Activated T-helper 2 cell treated with anti-CD3 and anti-CD28 coated beads, Interferon-gamma antibody, Interleukin-2, Interleukin-4, amounts not matched to agents 10 μg/mL and 5 μg/mL and 100 μg/mL, durations not matched to agents 14 hours and 24 hours and 36 hours (primary cell): ENCODE results near the gene APBB2. TPM values are rescaled to one million over a fixed set of nuclear protein-coding genes. Genes with fewer than 3 reads are reported as not detected.

Source experiments
- DNase-seq: peaks from one replicate; pipeline ENCODE4 v3.0.0; 2021; ENCODE audit warnings: low spot score
- H3K27ac Mint-ChIP-seq: one replicate; pipeline ENCODE4 v1.8.0; 2021; ENCODE audit warnings: mixed read lengths
- H3K27me3 Mint-ChIP-seq: one replicate; pipeline ENCODE4 v1.8.0; 2021; ENCODE audit warnings: low read depth, mixed read lengths
- H3K36me3 Mint-ChIP-seq: one replicate; pipeline ENCODE4 v1.8.0; 2021; ENCODE audit warnings: low read depth, mixed read lengths
- H3K4me1 Mint-ChIP-seq: one replicate; pipeline ENCODE4 v1.8.0; 2021; ENCODE audit warnings: low read depth, mixed read lengths
- H3K4me3 Mint-ChIP-seq: one replicate; pipeline ENCODE4 v1.8.0; 2021; ENCODE audit warnings: low read depth, mild to moderate bottlenecking, moderate library complexity, mixed read lengths
- H3K9me3 Mint-ChIP-seq: one replicate; pipeline ENCODE4 v1.8.0; 2021; ENCODE audit warnings: mixed read lengths
- intact Hi-C: fragments of 100-400 bp; cut with micrococcal nuclease; formaldehyde crosslinking; loops from one replicate; pipeline ENCODE4 v1.15.1; 2023
- total RNA-seq: library from RNA; stranded (reverse); gene quantifications from 2 replicates; pipeline ENCODE4 v1.2.3, GENCODE V29; 2022

The APBB2 gene
- 0.73 and 1.4 TPM in 2 replicates for total RNA-seq

- Mint-ChIP-seq H3K9me3 (no peaks in the 10 kb centered on the region), H3K4me3 (peak within 1 kb of the TSS; percentile 78), H3K27me3 (peaks cover 62% of the 10 kb centered on the region), H3K4me1 (peaks cover 23% of the 10 kb centered on the region), H3K27ac (no peak within 1 kb of the TSS), H3K36me3 (no peaks in the 10 kb centered on the region)
- peak; percentile 31 for DNase-seq
- intact Hi-C loops: no loop called here
Observed at GRCh38 chr4:41214136-41214824, at the start of gene APBB2. TSS of gene APBB2 (minus strand) at chr4:41214542. CDS start at chr4:41033254, 181,288 bp downstream.

- H3K4me1 Mint-ChIP-seq: peaks cover 6% of the 10 kb centered on the region
- no peaks in the 10 kb centered on the region for H3K36me3 Mint-ChIP-seq
- H3K27me3 Mint-ChIP-seq: peaks cover 21% of the 10 kb centered on the region
- H3K4me3 Mint-ChIP-seq: no peak overlapping the region
- H3K9me3 Mint-ChIP-seq: no peaks in the 10 kb centered on the region
- no peak overlapping the region for H3K27ac Mint-ChIP-seq
- intact Hi-C loops: no loop called here
- DNase-seq: no peak
Observed at GRCh38 chr4:41262198-41262597, 47.9 kb upstream of the APBB2 start.

GRCh38 chr4:41260116-41260733 is 45.9 kb upstream of the APBB2 start:
- peaks cover 6% of the 10 kb centered on the region for H3K4me1 Mint-ChIP-seq
- DNase-seq: no peak
- no peak overlapping the region for H3K27ac Mint-ChIP-seq
- H3K27me3 Mint-ChIP-seq: peaks cover 34% of the 10 kb centered on the region
- intact Hi-C loops: no loop called here
- no peak overlapping the region for H3K4me3 Mint-ChIP-seq
- H3K36me3 Mint-ChIP-seq: no peaks in the 10 kb centered on the region
- H3K9me3 Mint-ChIP-seq: no peaks in the 10 kb centered on the region

- Mint-ChIP-seq H3K9me3 (no peaks in the 10 kb centered on the region), H3K27me3 (peaks cover 38% of the 10 kb centered on the region), H3K27ac (no peak overlapping the region), H3K4me1 (peaks cover 6% of the 10 kb centered on the region), H3K4me3 (no peak overlapping the region), H3K36me3 (no peaks in the 10 kb centered on the region)
- intact Hi-C loops: no loop called here
- no peak for DNase-seq
Observed at GRCh38 chr4:41258783-41259182, 44.4 kb upstream of the APBB2 start.

- Mint-ChIP-seq H3K4me3 (peak overlapping the region; percentile 51), H3K27ac (peak overlapping the region; percentile 28), H3K4me1 (peaks cover 6% of the 10 kb centered on the region), H3K27me3 (peaks cover 41% of the 10 kb centered on the region), H3K9me3 (no peaks in the 10 kb centered on the region), H3K36me3 (no peaks in the 10 kb centered on the region)
- DNase-seq: no peak
- intact Hi-C loops: no loop called here
Observed at GRCh38 chr4:41257906-41258305, 43.6 kb upstream of the APBB2 start.

- intact Hi-C loops: no loop called here
- peaks cover 42% of the 10 kb centered on the region for H3K27me3 Mint-ChIP-seq
Observed at GRCh38 chr4:41257257-41257901, 43.0 kb upstream of the APBB2 start.

GRCh38 chr4:41256740-41257256 is 42.5 kb upstream of the APBB2 start, which contains the start of gene UCHL1:
TSS of gene UCHL1 (plus strand) at chr4:41256928. CDS start at chr4:41256977, 49 bp downstream.
- peaks cover 6% of the 10 kb centered on the region for H3K4me1 Mint-ChIP-seq
- no peaks in the 10 kb centered on the region for H3K36me3 Mint-ChIP-seq
- no peaks in the 10 kb centered on the region for H3K9me3 Mint-ChIP-seq
- peaks cover 42% of the 10 kb centered on the region for H3K27me3 Mint-ChIP-seq
- H3K27ac Mint-ChIP-seq: no peak within 1 kb of the TSS
- peak within 1 kb of the TSS; percentile 51 for H3K4me3 Mint-ChIP-seq
- DNase-seq: no peak
- intact Hi-C loops: no loop called here

More at GRCh38 chr4:41257257-41257901, 43.0 kb upstream of the APBB2 start:
- Mint-ChIP-seq H3K4me1 (peaks cover 6% of the 10 kb centered on the region), H3K4me3 (peak overlapping the region; percentile 51), H3K36me3 (no peaks in the 10 kb centered on the region), H3K9me3 (no peaks in the 10 kb centered on the region), H3K27ac (no peak overlapping the region)
- no peak for DNase-seq

- H3K4me3 Mint-ChIP-seq: no peak overlapping the region
- H3K27ac Mint-ChIP-seq: no peak overlapping the region
- DNase-seq: no peak
- H3K4me1 Mint-ChIP-seq: peaks cover 6% of the 10 kb centered on the region
- H3K36me3 Mint-ChIP-seq: no peaks in the 10 kb centered on the region
- intact Hi-C loops: no loop called here
- H3K27me3 Mint-ChIP-seq: peaks cover 41% of the 10 kb centered on the region
- H3K9me3 Mint-ChIP-seq: no peaks in the 10 kb centered on the region
Observed at GRCh38 chr4:41256131-41256739, 41.9 kb upstream of the APBB2 start.

- H3K4me3 Mint-ChIP-seq: no peak overlapping the region
- intact Hi-C loops: no loop called here
- H3K27ac Mint-ChIP-seq: no peak overlapping the region
- H3K27me3 Mint-ChIP-seq: peaks cover 2% of the 10 kb centered on the region
- no peaks in the 10 kb centered on the region for H3K36me3 Mint-ChIP-seq
- H3K9me3 Mint-ChIP-seq: no peaks in the 10 kb centered on the region
- no peak for DNase-seq
- no peaks in the 10 kb centered on the region for H3K4me1 Mint-ChIP-seq
Observed at GRCh38 chr4:41245983-41246382, 31.6 kb upstream of the APBB2 start.

- Mint-ChIP-seq H3K9me3 (no peaks in the 10 kb centered on the region), H3K4me1 (no peaks in the 10 kb centered on the region), H3K4me3 (no peak overlapping the region), H3K27me3 (peaks cover 2% of the 10 kb centered on the region), H3K27ac (no peak overlapping the region), H3K36me3 (no peaks in the 10 kb centered on the region)
- intact Hi-C loops: no loop called here
- DNase-seq: no peak
Observed at GRCh38 chr4:41241919-41242318, 27.6 kb upstream of the APBB2 start.

GRCh38 chr4:41236508-41236907 is 22.2 kb upstream of the APBB2 start:
- intact Hi-C loops: no loop called here
- no peaks in the 10 kb centered on the region for H3K9me3 Mint-ChIP-seq

GRCh38 chr4:41236032-41236431 is 21.7 kb upstream of the APBB2 start:
- Mint-ChIP-seq H3K9me3 (no peaks in the 10 kb centered on the region), H3K4me1 (no peaks in the 10 kb centered on the region), H3K4me3 (no peak overlapping the region), H3K36me3 (no peaks in the 10 kb centered on the region), H3K27me3 (no peaks in the 10 kb centered on the region), H3K27ac (no peak overlapping the region)
- intact Hi-C loops: no loop called here
- no peak for DNase-seq

More at GRCh38 chr4:41236508-41236907, 22.2 kb upstream of the APBB2 start:
- Mint-ChIP-seq H3K4me1 (no peaks in the 10 kb centered on the region), H3K27me3 (no peaks in the 10 kb centered on the region), H3K4me3 (no peak overlapping the region), H3K27ac (no peak overlapping the region), H3K36me3 (no peaks in the 10 kb centered on the region)
- DNase-seq: no peak
